GM06990 (cell line): ENCODE data around the gene MAGEA8.

Source experiments
- DNase-seq: peaks from one replicate; pipeline ENCODE4 v3.0.0-alpha.2; 2011; ENCODE audit not compliant: insufficient read length; ENCODE audit errors: extremely low read depth
- H3K27me3 ChIP-seq: replicated peaks from 2 replicates; pipeline ENCODE4 v1.6.0; 2011; ENCODE audit warnings: low read length; ENCODE audit not compliant: control insufficient read depth, insufficient read depth
- H3K36me3 ChIP-seq: 2 replicates; pipeline ENCODE4 v1.5.1; 2011; ENCODE audit warnings: low read length; ENCODE audit not compliant: control insufficient read depth, insufficient read depth
- H3K4me3 ChIP-seq: replicated peaks from 2 replicates; pipeline ENCODE4 v1.5.1; 2011; ENCODE audit warnings: low read depth, mild to moderate bottlenecking, control low read depth, low read length
- CTCF ChIP-seq: IDR thresholded peaks from 2 replicates; pipeline ENCODE4 v1.5.1; 2011; ENCODE audit warnings: low read length, control low read depth, mild to moderate bottlenecking, inconsistent platforms; ENCODE audit not compliant: insufficient read depth, poor library complexity, severe bottlenecking

The MAGEA8 gene

GRCh38 chrX:149858592-149858991 is 22.4 kb upstream of the MAGEA8 start:
- no peak for DNase-seq

GRCh38 chrX:149860445-149860844 is 20.5 kb upstream of the MAGEA8 start:
- DNase-seq, result no peak
- Histone ChIP-seq H3K4me3 (no peak overlapping the region), H3K36me3 (no peaks in the 10 kb centered on the region), H3K27me3 (no peaks in the 10 kb centered on the region)
- no peak for TF ChIP-seq CTCF

More at GRCh38 chrX:149858592-149858991, 22.4 kb upstream of the MAGEA8 start:
- no peak for TF ChIP-seq CTCF
- Histone ChIP-seq H3K4me3 (no peak overlapping the region), H3K27me3 (no peaks in the 10 kb centered on the region), H3K36me3 (no peaks in the 10 kb centered on the region)

- no peaks in the 10 kb centered on the region for H3K27me3 ChIP-seq
- DNase-seq, result no peak
- no peak overlapping the region for H3K4me3 ChIP-seq
- H3K36me3 ChIP-seq, result no peaks in the 10 kb centered on the region
- TF ChIP-seq CTCF, result no peak
Observed at GRCh38 chrX:149865390-149865789, 15.6 kb upstream of the MAGEA8 start.

GRCh38 chrX:149867488-149867887 is 13.5 kb upstream of the MAGEA8 start:
- no peaks in the 10 kb centered on the region for H3K27me3 ChIP-seq
- H3K36me3 ChIP-seq, result no peaks in the 10 kb centered on the region
- DNase-seq, result no peak
- no peak for TF ChIP-seq CTCF
- no peak overlapping the region for H3K4me3 ChIP-seq

GRCh38 chrX:149870840-149871239 is 10.1 kb upstream of the MAGEA8 start:
- no peak for TF ChIP-seq CTCF
- Histone ChIP-seq H3K36me3 (no peaks in the 10 kb centered on the region), H3K27me3 (no peaks in the 10 kb centered on the region), H3K4me3 (no peak overlapping the region)
- DNase-seq, result no peak

- TF ChIP-seq CTCF, result no peak
- Histone ChIP-seq H3K27me3 (no peaks in the 10 kb centered on the region), H3K36me3 (no peaks in the 10 kb centered on the region), H3K4me3 (no peak overlapping the region)
- DNase-seq, result no peak
Observed at GRCh38 chrX:149871433-149871832, 9.6 kb upstream of the MAGEA8 start.
